Testis (tissue), 3 donors: Measurements from ENCODE around the gene PTPRD. TPM values are rescaled to one million over a fixed set of nuclear protein-coding genes. Genes with fewer than 3 reads are reported as not detected.
"Not testable (repeated sequence)": the region's sequence is repeated elsewhere in the genome, so short reads cannot be mapped to it uniquely, and the experiment has no call there.

ENCODE experiments used
- DNase-seq: peaks from one replicate; pipeline ENCODE4 v3.0.0-alpha.2; 2019
- H3K27ac ChIP-seq, 2 donors: fragments of 200-600 bp; sonication (generic); one replicate each; pipeline ENCODE4 v1.5.1; 2019
- H3K27me3 ChIP-seq: fragments of 200-600 bp; sonication (generic); one replicate; pipeline ENCODE4 v1.5.1; 2019
- H3K36me3 ChIP-seq: fragments of 200-600 bp; sonication (generic); one replicate; pipeline ENCODE4 v1.5.1; 2017; ENCODE audit warnings: low read depth; ENCODE audit errors: missing control alignments
- H3K4me1 ChIP-seq: fragments of 200-600 bp; sonication (generic); one replicate; pipeline ENCODE4 v1.5.1; 2019
- H3K4me3 ChIP-seq, 2 donors: fragments of 200-600 bp; sonication (generic); one replicate each; pipeline ENCODE4 v1.5.1; 2017 to 2019
- H3K9me3 ChIP-seq: fragments of 200-600 bp; sonication (generic); one replicate; pipeline ENCODE4 v1.5.1; 2017
- POLR2A ChIP-seq: fragments of 450-650 bp; IDR thresholded peaks from one replicate; pipeline ENCODE4 v1.6.1; 2017; ENCODE audit warnings: antibody characterized with exemption, mild to moderate bottlenecking, moderate library complexity
- WGBS, 2 donors: methylation state at CpG; one replicate each; pipeline ENCODE4 v1.1.5; 2018; 5-methylcytosine and 5-hydroxymethylcytosine counted together
- intact Hi-C: fragments of 100-400 bp; cut with DNase I; formaldehyde crosslinking; loops from one replicate; pipeline ENCODE4 v1.15.1; 2023; ENCODE audit warnings: low total_unique reads
- polyA plus RNA-seq: library from polyadenylated mRNA; stranded (reverse); fragments of 350-450 nt; fragmentation: Illumina TruSeq; extraction: RNeasy Lipid Tissue Mini Kit (QIAGEN cat#74804); gene quantifications from one replicate; pipeline ENCODE4 v1.2.3, GENCODE V29; 2014; ENCODE audit warnings: low read depth, low replicate concordance; ENCODE audit not compliant: insufficient read depth
- total RNA-seq, 2 donors: library from RNA; depleted of rRNA; stranded (reverse); fragments of >200 nt; gene quantifications; one replicate each; pipeline ENCODE4 v1.2.3, GENCODE V29; 2016
- TF ChIP-seq, protein P1 (sequence below), 3 experiments: fragments of 450-650 bp in 2 of 3; fragments of 200-600 bp in 1 of 3; sonication (generic) in 1 of 3; IDR thresholded peaks; one replicate each; pipeline ENCODE4 v1.5.1; 2016 to 2019; ENCODE audit warnings: antibody characterized with exemption in 3 of 3, mild to moderate bottlenecking in 2 of 3, moderate library complexity in 1 of 3

PTPRD gene
- total and polyA plus RNA-seq, 3 donors from 2014 or later: 15.4 to 33.6 (median 32.5) TPM

DNA sequence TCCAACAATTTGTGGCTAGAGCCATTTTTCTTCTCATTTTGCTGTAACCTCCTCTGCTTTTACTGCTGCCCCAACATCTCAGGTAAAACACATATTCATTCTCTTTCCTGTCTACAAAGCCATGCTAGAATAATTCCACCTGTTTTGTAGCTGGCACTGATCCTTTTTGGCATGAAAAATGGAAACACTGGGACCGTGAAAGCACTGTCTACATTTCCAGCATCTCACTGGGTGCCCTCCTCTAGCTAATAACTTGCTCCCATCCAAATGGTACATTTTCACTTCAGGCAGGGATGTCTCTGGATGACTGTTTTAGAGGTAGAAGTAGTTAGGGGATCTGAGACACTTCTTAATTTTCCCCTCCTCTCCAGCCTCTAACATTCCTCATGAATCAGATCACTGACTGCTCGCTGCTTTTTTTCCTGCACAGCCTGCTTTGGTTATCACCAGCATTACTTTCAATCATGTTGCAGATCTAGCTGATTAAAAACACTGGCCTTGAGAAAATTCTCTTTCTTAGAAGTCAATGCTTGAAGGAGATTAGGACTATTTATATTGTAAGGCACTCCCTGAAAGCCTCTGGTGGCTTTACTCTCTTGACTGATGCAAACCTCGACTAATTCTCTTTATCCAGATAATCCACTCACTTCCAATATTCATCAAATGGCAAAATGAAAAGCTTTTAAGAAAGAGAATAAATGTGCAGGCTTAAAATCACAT is 1500.6 kb downstream of the PTPRD start:
- no peaks in the 10 kb centered on the region for H3K27me3 ChIP-seq
- H3K27ac ChIP-seq: no peak overlapping the region
- intact Hi-C loops: no loop called here
- no peaks in the 10 kb centered on the region for H3K36me3 ChIP-seq
- no peak overlapping the region for H3K4me3 ChIP-seq
- H3K9me3 ChIP-seq: no peaks in the 10 kb centered on the region
- whole genome bisulfite sequencing, 2 donors: 69 to 71% methylated on average over 3 of the region's 3 CpGs
- no peak for DNase-seq
- TF ChIP-seq, protein P1, sequence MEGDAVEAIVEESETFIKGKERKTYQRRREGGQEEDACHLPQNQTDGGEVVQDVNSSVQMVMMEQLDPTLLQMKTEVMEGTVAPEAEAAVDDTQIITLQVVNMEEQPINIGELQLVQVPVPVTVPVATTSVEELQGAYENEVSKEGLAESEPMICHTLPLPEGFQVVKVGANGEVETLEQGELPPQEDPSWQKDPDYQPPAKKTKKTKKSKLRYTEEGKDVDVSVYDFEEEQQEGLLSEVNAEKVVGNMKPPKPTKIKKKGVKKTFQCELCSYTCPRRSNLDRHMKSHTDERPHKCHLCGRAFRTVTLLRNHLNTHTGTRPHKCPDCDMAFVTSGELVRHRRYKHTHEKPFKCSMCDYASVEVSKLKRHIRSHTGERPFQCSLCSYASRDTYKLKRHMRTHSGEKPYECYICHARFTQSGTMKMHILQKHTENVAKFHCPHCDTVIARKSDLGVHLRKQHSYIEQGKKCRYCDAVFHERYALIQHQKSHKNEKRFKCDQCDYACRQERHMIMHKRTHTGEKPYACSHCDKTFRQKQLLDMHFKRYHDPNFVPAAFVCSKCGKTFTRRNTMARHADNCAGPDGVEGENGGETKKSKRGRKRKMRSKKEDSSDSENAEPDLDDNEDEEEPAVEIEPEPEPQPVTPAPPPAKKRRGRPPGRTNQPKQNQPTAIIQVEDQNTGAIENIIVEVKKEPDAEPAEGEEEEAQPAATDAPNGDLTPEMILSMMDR (IDR thresholded peaks at IDR 0.05): no peak
- TF ChIP-seq POLR2A: no peak
- H3K4me1 ChIP-seq: no peaks in the 10 kb centered on the region

DNA sequence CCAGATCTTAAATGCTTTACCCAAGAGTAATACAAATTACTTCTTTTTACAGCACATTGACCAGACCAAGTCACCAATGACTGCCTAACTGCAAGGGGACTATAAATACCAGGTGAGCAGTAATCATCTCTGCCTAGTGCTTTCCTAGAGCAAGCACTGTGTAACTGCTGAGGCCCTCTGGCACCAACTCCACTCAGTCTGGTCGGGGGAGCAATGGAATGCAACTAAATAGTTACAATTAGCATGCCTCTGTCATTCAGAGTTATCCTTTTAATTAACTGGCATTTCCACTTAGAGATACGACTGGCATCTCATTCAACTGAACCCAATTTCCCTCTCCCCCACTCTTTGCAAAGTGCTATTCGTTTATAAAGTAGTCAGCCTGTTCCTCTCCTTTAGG is 1504.2 kb downstream of the PTPRD start:
- H3K27ac ChIP-seq: no peak overlapping the region
- TF ChIP-seq, protein P1 (IDR thresholded peaks at IDR 0.05): no peak
- no peaks in the 10 kb centered on the region for H3K9me3 ChIP-seq
- intact Hi-C loops: no loop called here
- no peaks in the 10 kb centered on the region for H3K4me1 ChIP-seq
- WGBS, 2 donors: 19 to 36% methylated on average over 3 of the region's 3 CpGs
- peak; percentile 51 for DNase-seq
- H3K36me3 ChIP-seq: no peaks in the 10 kb centered on the region
- no peak overlapping the region for H3K4me3 ChIP-seq
- H3K27me3 ChIP-seq: no peaks in the 10 kb centered on the region

DNA sequence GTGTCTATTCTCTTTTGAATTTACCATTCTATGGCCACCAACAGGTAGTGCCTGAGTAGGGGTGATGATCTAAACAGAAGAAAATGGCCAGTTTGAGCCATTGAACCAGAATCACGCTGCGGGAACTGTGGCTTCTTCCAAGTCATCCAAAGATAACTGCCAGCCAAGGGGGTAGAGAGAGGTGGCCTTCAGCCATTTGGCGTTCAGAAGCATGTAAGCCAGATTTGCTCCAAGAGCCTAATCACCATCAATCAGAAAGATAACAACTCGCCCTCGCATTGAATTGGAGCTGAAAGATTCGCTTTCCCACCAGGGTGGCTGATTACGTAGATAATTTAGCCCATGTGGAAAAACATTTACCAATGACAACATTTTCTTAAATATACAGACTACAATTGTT is 1510.5 kb downstream of the PTPRD start:
- TF ChIP-seq POLR2A: no peak
- TF ChIP-seq, protein P1 (IDR thresholded peaks at IDR 0.05): no peak
- Histone ChIP-seq H3K36me3 (no peaks in the 10 kb centered on the region), H3K27me3 (no peaks in the 10 kb centered on the region), H3K9me3 (no peaks in the 10 kb centered on the region), H3K4me3 (no peak overlapping the region), H3K4me1 (no peaks in the 10 kb centered on the region), H3K27ac (no peak overlapping the region)
- WGBS, 2 donors: 67 to 71% methylated on average over 7 of the region's 7 CpGs
- intact Hi-C loops: no loop called here
- no peak for DNase-seq

DNA sequence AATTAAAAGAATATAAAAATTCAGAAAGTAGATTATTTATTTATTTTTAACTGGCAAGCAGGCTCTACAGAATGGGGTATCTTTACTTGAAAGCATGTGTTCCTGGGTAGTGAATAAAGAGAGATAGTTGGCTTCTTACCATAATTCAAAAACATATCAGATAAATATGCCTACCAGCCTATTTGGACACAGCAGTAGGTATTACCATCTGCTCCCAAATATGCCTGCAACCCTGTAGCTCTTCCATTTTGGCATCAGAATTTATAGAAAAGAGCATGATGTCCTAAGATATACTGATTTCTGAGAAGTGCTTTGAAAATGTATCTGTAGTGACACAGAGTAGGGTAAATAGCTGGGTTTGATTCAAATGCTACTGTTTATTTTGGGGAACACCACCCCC is 1512.7 kb downstream of the PTPRD start:
- intact Hi-C loops: no loop called here
- no peak overlapping the region for H3K27ac ChIP-seq
- no peaks in the 10 kb centered on the region for H3K27me3 ChIP-seq
- no peaks in the 10 kb centered on the region for H3K4me1 ChIP-seq
- no peaks in the 10 kb centered on the region for H3K9me3 ChIP-seq
- no peak for DNase-seq
- H3K4me3 ChIP-seq: no peak overlapping the region
- TF ChIP-seq POLR2A: no peak
- TF ChIP-seq, protein P1 (IDR thresholded peaks at IDR 0.05): no peak
- no peaks in the 10 kb centered on the region for H3K36me3 ChIP-seq

DNA sequence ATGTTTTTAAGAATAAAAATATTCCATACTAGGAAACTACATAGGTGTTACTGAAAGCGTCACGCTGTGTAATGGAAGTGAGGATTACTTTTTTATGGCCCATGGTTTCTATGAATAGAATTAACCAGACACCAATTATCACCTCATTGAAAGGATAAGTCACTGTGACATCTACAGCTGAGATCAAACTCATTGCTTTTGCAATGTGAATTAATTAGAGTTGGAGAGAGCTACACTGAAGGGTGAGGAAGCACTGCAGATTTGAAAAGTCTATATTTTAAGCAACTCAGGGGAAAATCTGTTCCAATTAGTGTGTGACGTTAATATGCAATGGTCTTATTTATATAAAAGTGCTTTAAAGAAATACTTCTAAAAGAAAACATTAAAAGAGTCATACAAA is 1513.2 kb downstream of the PTPRD start:
- Histone ChIP-seq H3K27me3 (no peaks in the 10 kb centered on the region), H3K27ac (no peak overlapping the region), H3K36me3 (no peaks in the 10 kb centered on the region), H3K9me3 (no peaks in the 10 kb centered on the region), H3K4me1 (no peaks in the 10 kb centered on the region), H3K4me3 (no peak overlapping the region)
- 83 to 87% methylated on average over 3 of the region's 3 CpGs for WGBS, 2 donors
- TF ChIP-seq POLR2A: no peak
- TF ChIP-seq, protein P1 (IDR thresholded peaks at IDR 0.05): no peak
- intact Hi-C loops: no loop called here
- no peak for DNase-seq

DNA sequence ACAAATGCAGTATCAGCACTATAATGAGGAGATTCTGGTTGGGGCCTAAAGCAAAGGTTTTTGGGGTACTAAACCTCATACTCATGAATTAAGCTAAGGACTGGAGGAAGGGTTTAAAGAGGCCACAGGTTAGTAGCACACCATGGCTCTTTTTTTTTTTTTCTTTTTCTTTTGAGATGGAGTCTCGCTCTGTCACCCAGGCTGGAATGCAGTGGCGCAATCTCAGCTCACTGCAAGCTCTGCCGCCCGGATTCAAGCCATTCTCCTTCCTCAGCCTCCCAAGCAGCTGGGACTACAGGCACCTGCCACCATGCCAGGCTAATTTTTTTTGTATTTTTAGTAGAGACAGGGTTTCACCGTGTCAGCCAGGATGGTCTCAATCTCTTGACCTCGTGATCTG is 1515.5 kb downstream of the PTPRD start:
- H3K9me3 ChIP-seq, H3K27me3 ChIP-seq, H3K4me3 ChIP-seq, intact Hi-C loops, H3K27ac ChIP-seq, H3K36me3 ChIP-seq, H3K4me1 ChIP-seq, DNase-seq: not testable (repeated sequence)
- 91% methylated on average over 6 of the region's 6 CpGs for WGBS, 2 donors
